Activated B cell treated with CpG ODN at 0.5 μM for 24 hours (primary cell): ENCODE measurements around the gene TMEM134. TPM values are rescaled to one million over a fixed set of nuclear protein-coding genes. Genes with fewer than 3 reads are reported as not detected.
A peak's percentile ranks its signal among the peaks of the same experiment; 100 is the strongest.

Source experiments
- ATAC-seq: fragments of 200-7000 bp; cut with Tn5 transposase; one replicate; pipeline ENCODE4 v1.10.0; 2021; ENCODE audit warnings: low read depth, mild to moderate bottlenecking, moderate library complexity
- CTCF ChIA-PET: fragments of 350-600 bp; sonication (Branson Sonifier 250); formaldehyde crosslinking; loops from one replicate; lab custom pipeline; 2021; ENCODE audit warnings: antibody characterized with exemption; lab: Charles Lee
- POLR2A ChIA-PET: fragments of 350-600 bp; sonication (Branson Sonifier 250); formaldehyde crosslinking; loops from one replicate; lab custom pipeline; 2021; ENCODE audit warnings: antibody characterized with exemption; lab: Charles Lee
- DNase-seq: peaks from one replicate; pipeline ENCODE4 v3.0.0; 2022
- H3K27ac Mint-ChIP-seq: one replicate; pipeline ENCODE4 v1.8.0; 2020; ENCODE audit warnings: mixed read lengths
- H3K27me3 Mint-ChIP-seq: one replicate; pipeline ENCODE4 v1.8.0; 2021; ENCODE audit warnings: mixed read lengths
- H3K36me3 Mint-ChIP-seq: one replicate; pipeline ENCODE4 v1.8.0; 2021; ENCODE audit warnings: low read depth, mixed read lengths
- H3K4me1 Mint-ChIP-seq: one replicate; pipeline ENCODE4 v1.8.0; 2021; ENCODE audit warnings: mixed read lengths
- H3K4me3 Mint-ChIP-seq: one replicate; pipeline ENCODE4 v1.8.0; 2020; ENCODE audit warnings: mild to moderate bottlenecking, mixed read lengths
- H3K9me3 Mint-ChIP-seq: one replicate; pipeline ENCODE4 v1.8.0; 2020; ENCODE audit warnings: mixed read lengths
- CTCF ChIP-seq: fragments of 200-600 bp; IDR thresholded peaks from one replicate; pipeline ENCODE4 v1.8.0; 2022; ENCODE audit warnings: antibody characterized with exemption, mild to moderate bottlenecking
- intact Hi-C: fragments of 100-400 bp; cut with micrococcal nuclease; formaldehyde crosslinking; loops from one replicate; pipeline ENCODE4 v1.15.1; 2024
- total RNA-seq: library from RNA; stranded (reverse); gene quantifications from 2 replicates; pipeline ENCODE4 v1.2.3, GENCODE V29; 2022

TMEM134 gene
- total RNA-seq, 1 donor from 2014 or later, result 83.5 TPM

- Mint-ChIP-seq H3K9me3 (no peaks in the 10 kb centered on the region), H3K4me1 (peaks cover 88% of the 10 kb centered on the region), H3K4me3 (peak overlapping the region; percentile 72), H3K36me3 (no peaks in the 10 kb centered on the region), H3K27me3 (no peaks in the 10 kb centered on the region), H3K27ac (peak overlapping the region; percentile 94)
- CTCF ChIA-PET, result interaction anchor here (0.9 kb wide), 1 partner anchor 15 kb away, joined by 4 read pairs; no protein-coding TSS in a partner anchor
- TF ChIP-seq CTCF, result no peak
- POLR2A ChIA-PET, result interaction anchor here (0.6 to 33.4 kb wide), 6 partner anchors 6 to 42 kb away, joined by 3 to 1417 read pairs (median 46); partner anchors contain the start of genes AIP, CABP4, CORO1B and GPR152
- ATAC-seq (no peak), DNase-seq (no peak)
- intact Hi-C loops, result no loop called here
Observed at GRCh38 chr11:67445515-67445914, 23.5 kb downstream of the TMEM134 start.

GRCh38 chr11:67442504-67443404, 26.3 kb downstream of the TMEM134 start:
- Mint-ChIP-seq H3K27me3 (no peaks in the 10 kb centered on the region), H3K27ac (peak overlapping the region; percentile 89), H3K9me3 (no peaks in the 10 kb centered on the region), H3K36me3 (peaks cover 6% of the 10 kb centered on the region), H3K4me3 (peak overlapping the region; percentile 77), H3K4me1 (peaks cover 90% of the 10 kb centered on the region)
- intact Hi-C loops, result loop anchor here (1.0 to 2.0 kb wide), 2 partner anchors 14 to 18 kb away; partner anchors contain the start of gene RPS6KB2
- ChIA-PET POLR2A (interaction anchor here (0.6 to 33.4 kb wide), 14 partner anchors 4 to 208 kb away, joined by 3 to 1417 read pairs (median 4); partner anchors contain the start of genes ACY3, AIP, CABP4 and CORO1B), CTCF (interaction anchor here (1.4 to 1.8 kb wide), 2 partner anchors 16 to 26 kb away, joined by 3 to 6 read pairs; partner anchors contain the start of gene TMEM134)
- TF ChIP-seq CTCF, result no peak
- ATAC-seq, result no peak
- peak; percentile 30 for DNase-seq

- DNase-seq (peak; percentile 31), ATAC-seq (no peak)
- TF ChIP-seq CTCF, result no peak
- peaks cover 84% of the 10 kb centered on the region for H3K4me1 Mint-ChIP-seq
- peak overlapping the region; percentile 77 for H3K4me3 Mint-ChIP-seq
- peak overlapping the region; percentile 89 for H3K27ac Mint-ChIP-seq
- ChIA-PET POLR2A (interaction anchor here (0.6 to 26.0 kb wide), 14 partner anchors 9 to 91 kb away, joined by 3 to 1417 read pairs (median 7); partner anchors contain the start of genes AIP, CABP4, CLCF1 and CORO1B), CTCF (interaction anchor here (1.1 kb wide), 1 partner anchor 40 kb away, joined by 3 read pairs; the partner anchor contains the start of gene PPP1CA)
- peaks cover 12% of the 10 kb centered on the region for H3K36me3 Mint-ChIP-seq
- H3K9me3 Mint-ChIP-seq, result no peaks in the 10 kb centered on the region
- H3K27me3 Mint-ChIP-seq, result no peaks in the 10 kb centered on the region
- intact Hi-C loops, result loop anchor here (2.0 kb wide), 1 partner anchor 13 kb away; the partner anchor contains the start of gene RPS6KB2
Observed at GRCh38 chr11:67441731-67442351, 27.2 kb downstream of the TMEM134 start.

- TF ChIP-seq CTCF, result no peak
- H3K4me3 Mint-ChIP-seq, result peak overlapping the region; percentile 13
- peaks cover 19% of the 10 kb centered on the region for H3K36me3 Mint-ChIP-seq
- ATAC-seq, result no peak
- ChIA-PET POLR2A (interaction anchor here (0.6 to 26.0 kb wide), 16 partner anchors 9 to 90 kb away, joined by 3 to 1417 read pairs (median 6); partner anchors contain the start of genes AIP, CABP4, CLCF1 and CORO1B), CTCF (interaction anchor here (1.1 kb wide), 1 partner anchor 39 kb away, joined by 3 read pairs; the partner anchor contains the start of gene PPP1CA)
- peak; percentile 39 for DNase-seq
- no peaks in the 10 kb centered on the region for H3K27me3 Mint-ChIP-seq
- peaks cover 83% of the 10 kb centered on the region for H3K4me1 Mint-ChIP-seq
- peak overlapping the region; percentile 88 for H3K27ac Mint-ChIP-seq
- H3K9me3 Mint-ChIP-seq, result no peaks in the 10 kb centered on the region
- intact Hi-C loops, result no loop called here
Observed at GRCh38 chr11:67441098-67441563, 27.9 kb downstream of the TMEM134 start.
